ENCODE data around the gene SLC40A1.

SLC40A1 gene

GRCh38 chr2:189533288-189534035 is 47.1 kb downstream of the SLC40A1 start:
- Histone ChIP-seq H3K4me1 (ENCODE audit: insufficient read depth, low read length, poor library complexity, severe bottlenecking) (no peaks in the 10 kb centered on the region), H3K79me2 (ENCODE audit: insufficient read depth, low read length) (no peaks in the 10 kb centered on the region), H3K27me3 (ENCODE audit: insufficient read depth, low read length, poor library complexity, severe bottlenecking) (no peaks in the 10 kb centered on the region), H3K4me2 (ENCODE audit: low read depth, low read length, poor library complexity, severe bottlenecking) (no peak overlapping the region), H3K9me2 (replicated peaks; ENCODE audit: low read depth, low read length) (no peaks in the 10 kb centered on the region), H3F3A (ENCODE audit: low read depth) (no peaks in the 10 kb centered on the region), H3K4me3 (ENCODE audit: low read length, poor library complexity, severe bottlenecking) (no peak overlapping the region), H2AFZ (ENCODE audit: low read length) (no peak overlapping the region), H3K9me3 (ENCODE audit: insufficient read depth, low read depth, low read length) (no peaks in the 10 kb centered on the region), H3K9ac (ENCODE audit: low read depth, low read length, poor library complexity, severe bottlenecking) (no peak overlapping the region), H3K36me3 (ENCODE audit: insufficient read depth, low read length) (no peaks in the 10 kb centered on the region), H4K20me1 (ENCODE audit: insufficient read depth, low read length, poor library complexity, severe bottlenecking) (no peaks in the 10 kb centered on the region)
- TF ChIP-seq CTCF (conservative IDR thresholded peaks at IDR 0.05; ENCODE audit: low read length) (no peak), EZH2phosphoT487 (IDR thresholded peaks at IDR 0.05; ENCODE audit: borderline replicate concordance) (no peak)

GRCh38 chr2:189530965-189531637 is 49.5 kb downstream of the SLC40A1 start:
- Histone ChIP-seq H4K20me1 (ENCODE audit: insufficient read depth, low read length, poor library complexity, severe bottlenecking) (no peaks in the 10 kb centered on the region), H2AFZ (ENCODE audit: low read length) (peak overlapping the region; percentile 8; the same call in 1 of the 2 replicates), H3K4me3 (ENCODE audit: low read length, poor library complexity, severe bottlenecking) (no peak overlapping the region), H3K27me3 (ENCODE audit: insufficient read depth, low read length, poor library complexity, severe bottlenecking) (no peaks in the 10 kb centered on the region), H3K4me1 (ENCODE audit: insufficient read depth, low read length, poor library complexity, severe bottlenecking) (peaks cover 6% of the 10 kb centered on the region), H3K9me2 (replicated peaks; ENCODE audit: low read depth, low read length) (no peaks in the 10 kb centered on the region), H3K36me3 (ENCODE audit: insufficient read depth, low read length) (no peaks in the 10 kb centered on the region), H3F3A (ENCODE audit: low read depth) (no peaks in the 10 kb centered on the region), H3K9ac (ENCODE audit: low read depth, low read length, poor library complexity, severe bottlenecking) (no peak overlapping the region), H3K79me2 (ENCODE audit: insufficient read depth, low read length) (no peaks in the 10 kb centered on the region), H3K4me2 (ENCODE audit: low read depth, low read length, poor library complexity, severe bottlenecking) (no peak overlapping the region), H3K9me3 (ENCODE audit: insufficient read depth, low read depth, low read length) (no peaks in the 10 kb centered on the region)
- TF ChIP-seq EZH2phosphoT487 (IDR thresholded peaks at IDR 0.05; ENCODE audit: borderline replicate concordance) (no peak), CTCF (conservative IDR thresholded peaks at IDR 0.05; ENCODE audit: low read length) (no peak)

- Histone ChIP-seq H3F3A (ENCODE audit: low read depth) (no peaks in the 10 kb centered on the region), H3K4me1 (ENCODE audit: insufficient read depth, low read length, poor library complexity, severe bottlenecking) (peaks cover 6% of the 10 kb centered on the region), H3K27me3 (ENCODE audit: insufficient read depth, low read length, poor library complexity, severe bottlenecking) (no peaks in the 10 kb centered on the region), H3K79me2 (ENCODE audit: insufficient read depth, low read length) (no peaks in the 10 kb centered on the region), H3K36me3 (ENCODE audit: insufficient read depth, low read length) (no peaks in the 10 kb centered on the region), H3K9me3 (ENCODE audit: insufficient read depth, low read depth, low read length) (no peaks in the 10 kb centered on the region), H3K9ac (ENCODE audit: low read depth, low read length, poor library complexity, severe bottlenecking) (no peak overlapping the region), H2AFZ (ENCODE audit: low read length) (peak overlapping the region; percentile 50; the same call in 1 of the 2 replicates), H3K9me2 (replicated peaks; ENCODE audit: low read depth, low read length) (no peaks in the 10 kb centered on the region), H3K4me2 (ENCODE audit: low read depth, low read length, poor library complexity, severe bottlenecking) (no peak overlapping the region), H3K4me3 (ENCODE audit: low read length, poor library complexity, severe bottlenecking) (no peak overlapping the region), H4K20me1 (ENCODE audit: insufficient read depth, low read length, poor library complexity, severe bottlenecking) (no peaks in the 10 kb centered on the region)
- no peak for TF ChIP-seq CTCF (conservative IDR thresholded peaks at IDR 0.05; ENCODE audit: low read length)
- no peak for TF ChIP-seq EZH2phosphoT487 (IDR thresholded peaks at IDR 0.05; ENCODE audit: borderline replicate concordance)
Observed at GRCh38 chr2:189528617-189529016, 52.0 kb downstream of the SLC40A1 start.
